Thoracic aorta (tissue), 2 donors: ENCODE data around the gene BLID. TPM values are rescaled to one million over a fixed set of nuclear protein-coding genes. Genes with fewer than 3 reads are reported as not detected.
A peak's percentile ranks its signal among the peaks of the same experiment; 100 is the strongest.

ENCODE experiments used
- ATAC-seq: fragments of 150-250 bp; one replicate; pipeline ENCODE4 v1.8.0; 2017; ENCODE audit warnings: low read depth; ENCODE audit not compliant: insufficient number of reproducible peaks, low FRiP score
- DNase-seq: peaks from one replicate; pipeline ENCODE4 v3.0.0-alpha.2; 2020; ENCODE audit warnings: low spot score
- H3K27ac ChIP-seq, 2 donors: fragments of 200-600 bp; sonication (generic); 1 replicate in 1 of 2; 2 replicates in 1 of 2; pipeline ENCODE4 v1.5.1; 2016; ENCODE audit warnings: mild to moderate bottlenecking in 2 of 2, moderate library complexity in 2 of 2
- H3K27me3 ChIP-seq: fragments of 200-600 bp; sonication (generic); replicated peaks from 2 replicates; pipeline ENCODE4 v1.6.0; 2016; ENCODE audit warnings: mild to moderate bottlenecking; ENCODE audit not compliant: insufficient read depth
- H3K36me3 ChIP-seq: fragments of 200-600 bp; sonication (generic); one replicate; pipeline ENCODE4 v1.5.1; 2016
- H3K4me1 ChIP-seq, 2 donors: fragments of 200-600 bp; sonication (generic); 1 replicate in 1 of 2; 2 replicates in 1 of 2; pipeline versions ENCODE4 v1.5.1 to v1.6.0; 2016; ENCODE audit warnings: low read depth in 2 of 2, mild to moderate bottlenecking in 1 of 2; ENCODE audit not compliant: control insufficient read depth in 1 of 2
- H3K4me3 ChIP-seq: fragments of 200-600 bp; sonication (generic); 2 replicates; pipeline ENCODE4 v1.5.1; 2016; ENCODE audit warnings: mild to moderate bottlenecking
- H3K9me3 ChIP-seq: fragments of 200-600 bp; sonication (generic); 2 replicates; pipeline ENCODE4 v1.5.1; 2016
- total RNA-seq, 2 donors: library from RNA; depleted of rRNA; stranded (reverse); fragments of >200 nt; gene quantifications; one replicate each; pipeline versions ENCODE4 v1.1.0 to v1.2.3, GENCODE V29; 2016
- TF ChIP-seq, protein P1 (sequence below): fragments of 200-600 bp; sonication (generic); IDR thresholded peaks from one replicate; pipeline ENCODE4 v1.5.1; 2019; ENCODE audit warnings: antibody characterized with exemption

BLID gene
- total RNA-seq, 2 donors from 2014 or later: 24.6 to 53.4 TPM

DNA sequence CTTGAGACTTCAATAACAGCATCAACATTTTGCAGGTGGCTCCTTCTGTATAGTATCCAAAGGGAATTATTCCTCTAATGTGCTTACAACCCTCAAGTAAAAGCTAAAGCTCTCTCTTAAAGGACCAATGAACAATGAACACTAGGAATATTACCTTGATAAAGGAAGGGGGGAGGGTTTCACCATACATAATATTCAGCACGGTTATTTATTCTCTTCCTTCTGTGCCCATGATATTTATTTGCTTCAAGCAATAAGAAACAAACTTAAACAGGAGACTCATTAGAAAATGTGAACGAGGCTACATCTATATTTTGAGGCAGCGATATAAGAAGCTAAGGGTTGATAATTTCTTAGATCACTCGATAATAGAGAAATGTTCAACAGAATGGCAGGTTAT is 21.2 kb downstream of the BLID start:
- no peaks in the 10 kb centered on the region for H3K27me3 ChIP-seq

DNA sequence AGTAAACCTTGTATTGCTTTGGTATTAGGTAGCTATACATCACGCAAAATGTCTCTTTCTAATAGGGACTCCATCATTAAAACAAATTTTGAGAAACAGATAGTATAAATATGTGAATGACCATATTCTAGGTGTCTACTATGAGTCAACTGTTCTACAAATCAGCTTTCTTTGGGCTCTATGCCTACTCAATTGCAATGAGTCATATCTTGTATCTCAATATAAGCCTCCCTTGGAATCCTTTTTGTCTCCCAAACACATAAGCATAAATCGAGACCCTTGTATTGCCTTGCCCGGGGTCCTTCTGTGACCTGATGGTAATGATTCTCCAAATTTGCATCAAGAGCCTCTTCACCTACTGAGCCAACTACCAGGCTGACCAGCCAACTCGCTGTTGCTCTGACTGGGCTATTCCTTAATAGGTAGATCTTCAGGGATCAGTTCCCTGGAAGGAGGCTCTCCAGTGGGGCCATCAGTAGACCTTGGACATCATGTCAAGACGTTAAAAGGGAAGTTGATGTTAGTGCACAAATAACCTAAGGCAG is 22.2 kb downstream of the BLID start:
- no peaks in the 10 kb centered on the region for H3K27me3 ChIP-seq
- TF ChIP-seq, protein P1, sequence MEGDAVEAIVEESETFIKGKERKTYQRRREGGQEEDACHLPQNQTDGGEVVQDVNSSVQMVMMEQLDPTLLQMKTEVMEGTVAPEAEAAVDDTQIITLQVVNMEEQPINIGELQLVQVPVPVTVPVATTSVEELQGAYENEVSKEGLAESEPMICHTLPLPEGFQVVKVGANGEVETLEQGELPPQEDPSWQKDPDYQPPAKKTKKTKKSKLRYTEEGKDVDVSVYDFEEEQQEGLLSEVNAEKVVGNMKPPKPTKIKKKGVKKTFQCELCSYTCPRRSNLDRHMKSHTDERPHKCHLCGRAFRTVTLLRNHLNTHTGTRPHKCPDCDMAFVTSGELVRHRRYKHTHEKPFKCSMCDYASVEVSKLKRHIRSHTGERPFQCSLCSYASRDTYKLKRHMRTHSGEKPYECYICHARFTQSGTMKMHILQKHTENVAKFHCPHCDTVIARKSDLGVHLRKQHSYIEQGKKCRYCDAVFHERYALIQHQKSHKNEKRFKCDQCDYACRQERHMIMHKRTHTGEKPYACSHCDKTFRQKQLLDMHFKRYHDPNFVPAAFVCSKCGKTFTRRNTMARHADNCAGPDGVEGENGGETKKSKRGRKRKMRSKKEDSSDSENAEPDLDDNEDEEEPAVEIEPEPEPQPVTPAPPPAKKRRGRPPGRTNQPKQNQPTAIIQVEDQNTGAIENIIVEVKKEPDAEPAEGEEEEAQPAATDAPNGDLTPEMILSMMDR: no peak
- peak overlapping the region; percentile 91 for H3K4me3 ChIP-seq
- ATAC-seq (no peak), DNase-seq (no peak)
- no peaks in the 10 kb centered on the region for H3K9me3 ChIP-seq
- H3K27ac ChIP-seq: peak overlapping the region; percentile 48 to 96
- peaks cover 31 to 50% of the 10 kb centered on the region in 2 donors for H3K4me1 ChIP-seq
- H3K36me3 ChIP-seq: no peaks in the 10 kb centered on the region

More for the DNA sequence above, 21.2 kb downstream of the BLID start:
- Histone ChIP-seq H3K36me3 (no peaks in the 10 kb centered on the region), H3K27ac (peak overlapping the region; percentile 91 to 96), H3K4me3 (peak overlapping the region; percentile 91), H3K4me1 (peaks cover 24 to 39% of the 10 kb centered on the region in 2 donors), H3K9me3 (no peaks in the 10 kb centered on the region)
- TF ChIP-seq, protein P1: no peak
- DNase-seq: no peak
- no peak for ATAC-seq

- Histone ChIP-seq H3K36me3 (peaks cover 5% of the 10 kb centered on the region), H3K9me3 (no peaks in the 10 kb centered on the region), H3K27ac (peak overlapping the region; percentile 48 to 96), H3K27me3 (no peaks in the 10 kb centered on the region), H3K4me1 (peaks cover 31 to 63% of the 10 kb centered on the region in 2 donors), H3K4me3 (peak overlapping the region; percentile 15)
- TF ChIP-seq, protein P1: no peak
- ATAC-seq (no peak), DNase-seq (no peak)
Observed at GRCh38 chr11:122091835-122092234, 24.2 kb downstream of the BLID start.

DNA sequence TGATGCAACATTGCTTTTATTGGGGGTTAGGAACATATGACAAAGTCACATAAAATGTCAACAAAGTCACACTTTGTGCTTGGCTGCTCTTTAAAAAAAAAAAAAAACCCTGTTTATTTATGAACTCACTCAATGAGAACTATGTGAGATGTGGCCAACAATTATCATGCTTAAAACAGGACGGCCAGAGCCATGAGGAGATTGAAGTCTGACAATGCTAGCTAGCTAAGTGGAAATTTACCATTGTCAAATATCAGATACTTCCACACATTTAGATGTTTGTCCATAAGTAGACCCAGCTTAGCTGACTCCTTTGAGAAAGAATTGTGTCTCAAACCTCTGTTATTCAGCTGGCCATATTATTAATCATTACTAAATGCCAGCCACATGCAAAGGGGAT is 26.9 kb downstream of the BLID start:
- no peak for DNase-seq

DNA sequence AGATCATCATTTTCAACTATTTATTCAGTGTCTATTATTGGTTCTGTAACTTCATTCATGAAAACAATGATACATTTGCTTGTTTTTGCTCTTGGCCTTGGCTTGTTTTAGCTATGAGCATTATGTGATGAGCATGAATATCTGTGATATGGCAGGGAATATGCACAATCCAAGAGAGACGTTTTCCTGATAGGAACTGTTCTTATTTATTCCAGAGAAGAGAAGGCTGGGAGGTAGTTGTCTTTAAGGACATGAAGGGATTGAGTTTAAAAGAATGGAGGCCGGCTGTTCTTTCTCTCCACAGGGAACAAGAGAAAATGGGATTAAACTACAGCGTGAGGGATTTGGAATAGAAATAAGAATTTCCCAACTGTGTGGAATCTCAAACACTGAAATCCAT is 30.3 kb downstream of the BLID start:
- ATAC-seq (no peak), DNase-seq (no peak)
- Histone ChIP-seq H3K4me3 (no peak overlapping the region), H3K27ac (peak overlapping the region; percentile 46 to 62), H3K27me3 (no peaks in the 10 kb centered on the region), H3K36me3 (peaks cover 5% of the 10 kb centered on the region), H3K9me3 (no peaks in the 10 kb centered on the region), H3K4me1 (peaks cover 18 to 53% of the 10 kb centered on the region in 2 donors)
- TF ChIP-seq, protein P1: no peak

More for the DNA sequence above, 26.9 kb downstream of the BLID start:
- TF ChIP-seq, protein P1: no peak
- H3K27ac ChIP-seq: peak overlapping the region; percentile 6 to 96
- H3K27me3 ChIP-seq: no peaks in the 10 kb centered on the region
- H3K4me1 ChIP-seq: peaks cover 35 to 78% of the 10 kb centered on the region in 2 donors
- no peak for ATAC-seq
- no peaks in the 10 kb centered on the region for H3K9me3 ChIP-seq
- H3K36me3 ChIP-seq: peaks cover 5% of the 10 kb centered on the region
- H3K4me3 ChIP-seq: no peak overlapping the region
